Stimulated activated CD8-positive, alpha-beta memory T cell treated with anti-CD3 and anti-CD28 coated beads, Interleukin-7, amount 100 ng/mL, for 24 hours (primary cell): Measurements from ENCODE around the gene ENKD1.
"Not testable (repeated sequence)": the region's sequence is repeated elsewhere in the genome, so short reads cannot be mapped to it uniquely, and the experiment has no call there.

Experiments used
- DNase-seq: peaks from one replicate; pipeline ENCODE4 v3.0.0-alpha.2; 2020; ENCODE audit warnings: low read depth

The ENKD1 gene, protein sequence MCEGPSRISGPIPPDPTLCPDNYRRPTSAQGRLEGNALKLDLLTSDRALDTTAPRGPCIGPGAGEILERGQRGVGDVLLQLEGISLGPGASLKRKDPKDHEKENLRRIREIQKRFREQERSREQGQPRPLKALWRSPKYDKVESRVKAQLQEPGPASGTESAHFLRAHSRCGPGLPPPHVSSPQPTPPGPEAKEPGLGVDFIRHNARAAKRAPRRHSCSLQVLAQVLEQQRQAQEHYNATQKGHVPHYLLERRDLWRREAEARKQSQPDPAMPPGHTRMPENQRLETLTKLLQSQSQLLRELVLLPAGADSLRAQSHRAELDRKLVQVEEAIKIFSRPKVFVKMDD

DNA sequence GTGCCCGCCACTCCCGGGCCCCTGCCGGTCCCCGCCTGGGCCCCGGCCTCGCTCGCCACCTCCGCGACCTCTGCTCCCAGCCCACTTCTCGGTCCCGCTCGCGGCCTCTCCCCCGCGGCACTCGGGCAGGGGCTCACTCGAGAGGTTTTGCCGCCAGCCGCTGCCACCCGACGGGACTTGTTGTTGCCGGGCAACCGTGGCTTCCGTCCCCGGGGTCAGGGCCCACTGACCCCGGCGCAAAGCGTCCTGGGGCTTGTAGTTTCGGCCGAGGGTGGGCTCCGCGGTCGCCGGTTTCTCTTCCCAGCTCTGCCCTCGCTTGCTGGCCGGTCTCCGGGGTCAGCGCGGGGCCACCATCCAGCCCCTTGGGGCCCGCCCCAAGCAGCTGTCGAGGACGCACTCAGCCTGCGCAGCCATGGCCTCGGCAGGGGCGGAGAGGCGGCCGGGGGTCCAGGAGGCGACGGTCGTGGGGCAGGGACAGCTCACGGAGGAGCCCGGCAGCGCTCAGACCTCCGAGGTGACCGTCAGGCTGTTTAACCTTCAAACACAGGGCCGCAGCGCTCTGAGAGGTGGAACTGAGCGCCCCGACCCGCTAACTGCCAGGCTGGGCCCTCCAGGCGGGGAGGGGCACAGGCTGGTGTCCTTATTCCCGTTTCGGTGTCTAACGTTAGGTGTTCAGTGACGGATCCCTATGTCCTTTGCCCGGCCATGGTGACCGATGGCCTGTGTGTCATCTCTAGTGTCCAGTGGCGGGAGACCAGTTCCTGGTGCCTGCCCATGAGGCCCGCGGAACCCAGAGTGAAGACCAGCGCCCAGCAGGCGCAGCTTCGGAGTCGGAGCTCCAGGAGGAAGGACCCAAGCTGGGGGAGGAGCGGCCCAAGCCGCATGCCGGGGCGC lies at the start of gene ENKD1, which contains the start of gene C16orf86:
ENKD1 (minus strand) TSS at position 192 of the 894 bp plus-strand sequence. CDS start 308 bp downstream, outside the sequence.
C16orf86 (plus strand) TSS at position 256 of the 894 bp plus-strand sequence; CDS start at position 413, 157 bp downstream.
- peak; percentile 62 for DNase-seq

DNA sequence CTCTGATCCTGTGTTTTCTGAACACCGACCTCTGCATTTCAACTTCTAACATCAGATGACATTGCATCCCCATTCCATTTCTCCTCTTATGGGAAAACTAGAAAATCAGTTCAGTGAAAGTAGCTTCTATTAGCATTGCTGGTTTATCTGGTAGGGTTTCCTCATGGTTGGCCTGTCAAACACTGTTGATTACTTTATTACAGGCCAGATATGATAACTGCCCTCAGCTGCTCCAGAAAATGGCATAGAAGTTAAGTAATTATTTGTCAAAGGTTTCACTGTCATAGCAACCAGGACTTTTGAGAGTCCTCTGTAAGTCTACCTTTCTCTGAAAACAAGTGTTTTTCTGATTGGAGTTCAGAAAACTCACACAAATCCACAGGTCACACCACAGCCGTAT lies 49.5 kb upstream of the ENKD1 start:
- DNase-seq: no peak

DNA sequence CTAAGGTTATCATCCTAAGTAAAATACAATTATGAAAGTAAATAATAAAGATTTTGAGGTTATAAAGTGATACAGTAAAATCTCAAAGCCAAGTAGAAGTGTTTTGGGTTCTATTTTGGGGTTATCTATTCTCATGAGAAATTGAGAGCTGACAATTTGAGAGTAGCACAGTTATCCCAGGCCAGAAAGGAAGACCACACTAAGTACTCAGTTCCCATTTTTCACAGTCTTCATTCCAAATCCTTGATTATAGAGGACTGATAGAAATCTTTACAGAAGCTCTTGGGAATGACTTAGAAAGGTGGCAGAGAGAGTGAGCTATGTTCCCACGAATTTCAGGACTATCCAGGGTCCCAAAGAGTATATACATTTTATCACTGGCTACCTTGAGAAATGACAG lies 48.0 kb upstream of the ENKD1 start:
- no peak for DNase-seq

DNA sequence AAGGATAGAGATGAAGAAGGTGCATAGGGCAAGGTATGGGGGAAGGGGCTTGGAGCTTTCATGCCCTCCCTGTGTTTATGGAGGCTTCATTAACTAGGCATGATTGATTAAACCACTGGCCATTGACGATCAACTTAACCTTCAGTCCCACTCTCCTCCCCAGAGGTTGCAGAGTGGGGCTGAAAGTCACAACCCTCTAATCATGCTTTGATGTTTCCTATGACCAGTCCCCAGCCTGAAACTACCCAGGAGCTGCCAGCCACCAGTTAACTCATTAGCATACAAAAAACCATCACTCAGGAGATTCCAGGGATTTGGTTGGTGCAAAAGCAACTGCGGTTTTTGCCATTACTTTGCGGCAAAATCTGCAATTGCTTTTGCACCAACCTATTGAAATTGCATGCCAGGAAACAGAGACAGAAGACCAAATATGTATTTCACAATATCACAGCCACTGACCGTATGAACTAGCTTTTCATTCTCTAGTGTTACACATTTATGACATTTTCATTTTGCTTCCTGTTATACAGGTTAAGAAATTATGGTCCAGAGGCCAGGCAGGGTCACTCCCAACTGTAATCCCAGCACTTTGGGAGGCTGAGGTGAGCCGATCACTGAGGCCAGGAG lies 47.2 kb upstream of the ENKD1 start:
- DNase-seq: no peak

DNA sequence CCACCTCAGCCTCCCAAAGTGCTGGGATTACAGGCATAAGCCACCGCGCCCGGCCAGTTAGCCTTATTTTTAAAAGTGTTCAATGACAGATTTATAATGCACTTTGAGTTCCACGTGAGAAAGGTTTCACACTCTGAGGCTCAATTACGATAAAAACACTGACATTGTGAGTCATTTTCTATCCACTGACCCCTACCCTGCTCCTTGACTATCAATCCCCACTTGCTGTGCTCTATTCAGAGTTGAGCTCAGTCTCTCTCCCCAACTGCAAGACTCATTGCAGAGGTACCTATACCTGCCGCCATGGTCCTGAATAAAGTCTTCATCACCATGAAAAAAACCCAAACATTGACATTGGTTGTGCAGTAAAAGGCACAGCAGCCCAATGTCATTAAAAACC lies 44.1 kb upstream of the ENKD1 start:
- no peak for DNase-seq

DNA sequence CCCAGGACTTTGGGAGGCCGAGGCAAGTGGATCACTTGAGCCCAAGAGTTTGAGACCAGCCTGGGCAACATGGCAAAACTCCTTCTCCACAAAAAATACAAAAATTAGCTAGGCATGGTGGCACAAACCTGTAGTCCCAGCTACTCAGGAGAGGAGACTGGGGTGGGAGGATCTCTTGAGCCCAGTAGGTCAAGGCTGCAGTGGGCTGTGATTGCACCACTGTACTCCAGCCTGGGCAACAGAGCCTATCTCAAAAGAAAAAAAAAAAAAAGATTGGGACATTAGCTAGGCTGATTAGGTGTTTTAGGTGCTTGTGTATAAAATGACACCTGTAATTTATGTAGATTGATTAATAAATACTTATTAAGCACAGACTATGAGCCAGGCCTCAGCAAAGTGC lies 42.5 kb upstream of the ENKD1 start:
- no peak for DNase-seq

DNA sequence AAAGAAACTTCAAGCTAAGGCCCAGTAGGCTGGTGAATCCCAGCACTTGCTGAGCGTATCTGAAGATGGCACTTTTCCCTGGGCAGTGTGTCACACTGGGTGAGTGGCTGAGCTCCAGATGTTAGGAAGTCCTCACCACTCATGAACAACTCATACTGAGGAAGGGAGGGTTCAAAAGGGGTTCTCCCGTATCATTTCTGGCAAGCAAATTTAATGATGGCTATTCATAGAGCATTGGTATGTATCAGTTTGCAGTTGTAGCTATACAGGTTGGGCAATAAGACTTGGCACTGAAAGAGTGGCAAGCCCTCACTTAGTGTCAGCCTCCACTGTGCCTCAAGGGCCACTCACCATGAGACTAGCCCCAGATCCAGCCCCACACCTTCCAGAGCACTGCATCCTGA lies 41.8 kb upstream of the ENKD1 start:
- no peak for DNase-seq

DNA sequence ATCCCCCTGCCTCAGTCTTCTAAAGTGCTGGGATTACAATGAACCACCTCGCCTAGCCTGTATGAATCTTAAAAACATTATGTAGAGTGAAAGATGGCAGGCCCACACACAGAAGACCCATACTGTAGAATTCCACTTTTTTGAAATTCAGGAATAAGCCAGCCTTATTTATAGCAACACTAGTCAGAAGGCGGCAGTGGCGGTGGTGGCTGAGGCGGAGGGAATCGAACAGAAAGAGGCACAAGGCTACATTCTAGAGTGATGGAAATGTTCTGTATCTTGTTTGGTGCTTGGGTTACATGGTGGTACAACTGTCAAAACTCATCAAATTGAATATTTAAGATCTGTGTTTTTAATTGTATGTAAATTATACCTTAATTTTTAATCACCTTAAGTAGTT lies 41.2 kb upstream of the ENKD1 start:
- no peak for DNase-seq

DNA sequence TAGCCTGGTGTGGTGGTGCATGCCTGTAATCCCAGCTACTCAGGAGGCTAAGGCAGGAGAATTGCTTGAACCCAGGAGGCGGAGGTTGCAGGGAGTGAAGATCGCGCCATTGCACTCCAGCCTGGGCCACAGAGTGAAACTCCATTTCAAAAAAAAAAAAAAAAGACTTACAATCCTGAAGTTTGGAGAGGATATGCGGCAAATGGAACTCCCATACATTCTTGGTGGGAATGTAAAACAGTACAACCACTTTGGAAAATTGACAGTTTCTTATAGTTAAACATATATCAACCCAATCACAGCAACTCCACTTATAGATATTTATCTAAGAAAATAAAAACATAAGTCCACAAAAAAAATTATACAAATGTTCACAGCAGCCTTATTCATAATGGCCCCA lies 40.7 kb upstream of the ENKD1 start:
- no peak for DNase-seq

DNA sequence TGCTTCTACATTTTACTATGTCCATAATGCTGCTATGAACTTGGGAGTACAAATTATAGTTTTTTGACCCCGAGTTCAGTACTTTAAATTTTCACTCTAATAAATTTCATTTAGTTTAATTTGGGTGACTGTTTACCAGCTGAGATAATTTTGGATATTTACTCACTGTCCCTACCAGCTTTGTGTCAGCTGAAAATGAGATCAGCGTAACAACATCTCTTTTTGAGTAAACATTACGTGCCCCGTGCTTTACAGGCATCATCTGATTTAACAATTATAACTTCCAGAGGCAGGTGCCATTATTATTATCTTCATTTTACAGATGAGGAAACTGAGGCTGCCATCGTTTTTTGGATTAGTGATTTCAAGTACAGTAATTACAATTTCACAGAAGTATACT lies 37.6 kb upstream of the ENKD1 start:
- no peak for DNase-seq

DNA sequence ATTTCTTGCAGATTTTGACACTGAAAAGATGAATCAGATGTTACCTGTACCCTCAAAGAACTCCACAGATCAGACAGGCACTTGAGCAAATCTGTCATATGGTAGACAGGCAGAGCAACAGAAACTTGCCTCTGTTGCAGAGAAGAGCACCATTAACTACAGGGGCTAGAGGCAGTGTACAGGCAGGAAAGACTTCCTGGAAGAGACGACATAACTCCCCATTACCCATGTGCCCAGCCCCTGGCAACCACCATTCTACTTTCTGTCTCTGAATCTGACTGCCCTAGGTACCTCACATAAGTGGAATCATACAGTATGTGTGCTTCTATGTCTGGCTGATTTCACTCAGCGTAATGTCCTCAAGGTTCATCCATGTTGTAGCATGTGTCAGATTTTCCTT lies 37.1 kb upstream of the ENKD1 start:
- DNase-seq: no peak

DNA sequence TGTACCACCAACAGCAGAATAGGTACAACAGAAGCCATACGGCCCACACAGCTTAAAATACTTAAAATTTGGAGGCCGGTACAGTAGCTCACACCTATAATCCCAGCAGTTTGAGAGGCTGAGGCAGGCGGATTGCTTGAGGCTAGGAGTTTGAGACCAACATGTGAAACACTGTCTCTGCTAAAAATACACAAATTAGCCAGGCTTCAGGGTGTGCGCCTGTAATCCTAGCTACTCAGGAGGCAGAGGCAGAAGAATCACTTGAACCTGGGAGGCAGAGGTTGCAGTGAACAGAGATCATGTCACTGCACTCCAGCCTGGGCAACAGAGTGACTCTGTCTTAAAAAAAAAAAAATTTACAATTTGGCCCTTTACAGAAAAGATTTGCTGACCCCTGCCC lies 35.6 kb upstream of the ENKD1 start:
- DNase-seq: no peak

DNA sequence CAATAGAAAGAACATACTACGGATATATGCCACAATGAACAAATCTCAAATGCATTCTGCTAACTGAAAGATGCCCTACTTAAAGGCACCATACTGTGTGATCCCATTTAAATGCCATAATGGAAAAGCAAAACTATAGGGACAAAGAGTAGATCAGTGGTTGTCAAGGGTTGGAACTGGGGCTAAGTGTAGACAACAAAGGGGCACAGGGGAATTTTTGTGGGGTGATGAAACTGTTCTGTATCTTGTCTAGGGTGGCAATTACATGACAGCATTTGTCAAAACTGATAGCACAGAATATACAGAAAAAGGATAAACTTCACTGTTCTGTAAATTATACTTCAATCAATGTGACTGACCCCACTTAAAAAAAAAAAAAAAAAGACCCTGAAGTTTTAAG lies 34.9 kb upstream of the ENKD1 start:
- DNase-seq: no peak

DNA sequence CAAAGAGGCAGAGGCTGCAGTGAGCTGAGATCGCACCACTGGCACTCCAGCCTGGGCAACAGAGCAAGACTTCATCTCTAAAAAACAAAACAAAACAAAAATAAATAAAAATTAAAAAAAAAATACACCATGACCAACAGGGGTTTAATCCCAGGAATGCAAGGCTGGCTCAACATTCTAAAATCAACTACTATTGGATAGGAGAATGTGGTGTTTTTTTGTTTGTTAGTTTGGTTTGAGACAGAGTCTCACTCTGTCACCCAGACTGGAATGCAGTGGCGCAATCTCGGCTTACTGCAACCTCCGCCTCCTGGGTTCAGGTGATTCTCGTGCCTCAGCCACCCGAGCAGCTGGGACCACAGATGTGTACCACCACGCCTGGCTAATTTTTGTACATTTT lies 32.7 kb upstream of the ENKD1 start:
- DNase-seq: no peak

DNA sequence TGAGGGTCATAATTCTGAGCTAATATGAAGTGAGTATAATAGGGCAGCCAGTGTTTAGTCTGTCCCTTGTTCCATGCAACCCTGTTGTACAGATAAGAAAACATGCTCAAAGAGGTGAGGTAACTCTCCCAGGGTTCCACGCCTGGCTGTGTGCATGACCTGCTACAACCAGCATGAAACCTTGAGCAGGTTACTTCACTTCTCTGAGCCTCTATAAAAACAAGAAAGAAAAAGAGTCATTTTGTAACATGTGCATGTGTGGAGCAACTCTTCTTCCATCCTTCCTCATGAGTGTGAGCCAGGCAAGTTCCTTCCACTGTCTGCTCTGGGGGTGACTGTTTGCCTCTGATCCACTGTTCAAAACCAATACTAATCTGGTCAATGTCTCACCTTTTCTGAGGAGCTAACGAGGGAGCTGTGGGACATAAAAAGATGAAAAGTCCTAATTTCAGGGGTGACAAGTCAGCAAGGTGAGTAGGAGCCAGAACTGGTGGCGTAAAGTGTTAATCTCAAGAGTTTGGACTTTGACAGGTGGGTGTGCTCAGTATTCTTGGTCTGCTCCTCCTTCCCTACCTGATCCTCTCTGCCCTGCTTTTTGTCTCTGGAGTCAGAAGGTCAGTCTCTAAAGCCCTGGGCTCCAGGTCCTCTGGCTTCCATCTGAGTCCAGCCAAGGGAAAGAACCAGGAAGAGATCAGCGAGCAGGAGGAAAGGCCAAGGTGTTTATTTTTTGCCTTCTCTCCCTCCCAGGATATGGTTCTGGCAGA lies 31.1 kb upstream of the ENKD1 start:
- no peak for DNase-seq

DNA sequence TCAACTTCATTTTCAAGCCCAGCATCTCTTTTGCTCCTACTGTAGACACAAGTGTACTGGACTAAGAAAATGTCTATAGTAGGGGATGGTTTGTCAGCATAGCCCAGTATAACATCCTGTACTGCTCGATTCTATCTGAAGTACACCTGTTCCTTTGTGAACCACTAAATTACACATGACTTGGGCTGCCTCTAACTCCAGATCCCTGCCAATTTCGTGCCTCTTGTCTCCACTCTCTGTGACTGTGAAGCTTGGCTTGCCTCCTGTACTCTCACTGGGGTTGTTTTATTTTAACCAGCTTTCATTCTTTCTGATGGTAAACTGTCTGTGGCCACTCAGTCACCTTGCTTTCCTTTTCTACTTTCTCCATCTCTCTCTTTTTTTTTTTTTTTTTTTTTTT lies 28.1 kb upstream of the ENKD1 start:
- DNase-seq: no peak

DNA sequence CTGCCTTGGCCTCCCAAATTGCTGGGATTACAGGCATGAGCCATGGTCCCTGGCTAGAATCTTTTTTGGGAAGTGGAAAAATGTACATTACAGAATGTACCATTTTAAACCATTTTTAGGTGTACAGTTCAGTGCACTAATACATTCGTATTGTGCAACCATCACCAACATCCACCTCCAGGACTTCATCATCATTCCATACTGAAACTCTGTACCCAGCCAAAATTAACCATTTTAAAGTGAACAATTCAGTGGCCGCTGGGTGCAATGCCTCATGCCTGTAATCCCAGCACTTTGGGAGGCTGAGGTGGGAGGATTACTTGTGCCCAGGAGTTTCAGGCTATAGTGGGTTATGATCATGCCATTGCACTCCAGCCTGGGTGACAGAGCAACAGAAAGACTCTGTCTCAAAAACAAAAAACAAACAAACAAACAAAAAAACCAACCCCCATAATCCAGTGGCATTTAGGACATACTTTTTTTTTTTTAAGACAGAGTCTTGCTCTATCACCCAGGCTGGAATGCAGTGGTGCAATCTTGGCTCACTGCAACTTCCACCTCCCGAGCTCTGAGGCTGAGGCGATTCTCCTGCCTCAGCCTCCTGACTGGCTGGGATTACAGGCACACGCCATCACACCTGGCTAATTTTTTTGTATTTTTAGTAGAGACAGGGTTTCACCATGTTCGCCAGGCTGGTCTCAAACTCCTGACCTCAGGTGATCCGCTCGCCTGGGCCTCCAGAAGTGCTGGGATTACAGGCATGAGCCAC lies 27.2 kb upstream of the ENKD1 start:
- not testable (repeated sequence) for DNase-seq

DNA sequence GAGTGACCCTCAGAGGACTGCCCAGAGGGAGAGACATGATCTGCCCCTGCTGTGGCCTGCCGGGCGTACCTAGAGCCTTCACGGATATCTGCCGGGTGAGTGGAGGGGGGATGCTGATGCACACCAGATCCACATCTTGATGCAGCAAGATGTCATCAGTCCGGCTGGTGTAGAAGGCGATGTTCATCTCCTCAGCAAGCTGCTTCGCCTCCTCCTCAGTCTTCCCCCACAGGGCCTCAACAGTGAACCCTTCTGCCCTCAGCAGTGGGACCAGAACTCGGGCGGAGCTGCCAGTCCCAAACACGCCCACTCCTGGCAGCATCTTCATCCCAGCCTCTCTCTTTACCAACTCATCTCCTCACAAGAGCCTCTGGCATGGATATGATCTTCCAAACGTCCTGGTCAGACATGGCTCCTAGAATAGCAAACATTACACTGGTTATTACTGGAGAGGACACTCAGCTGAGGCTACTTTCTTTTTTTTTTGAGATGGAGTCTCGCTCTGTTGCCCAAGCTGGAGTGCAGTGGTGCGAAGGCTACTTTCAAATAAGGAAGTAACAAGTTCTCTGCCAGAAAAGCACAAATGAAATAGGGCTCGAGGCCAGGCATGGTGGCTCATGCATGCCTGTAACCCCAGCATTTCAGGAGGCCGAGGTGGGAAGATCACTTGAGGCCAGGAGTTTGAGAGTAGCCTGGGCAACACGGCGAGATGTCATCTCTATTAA lies 19.0 kb upstream of the ENKD1 start:
- DNase-seq: no peak

DNA sequence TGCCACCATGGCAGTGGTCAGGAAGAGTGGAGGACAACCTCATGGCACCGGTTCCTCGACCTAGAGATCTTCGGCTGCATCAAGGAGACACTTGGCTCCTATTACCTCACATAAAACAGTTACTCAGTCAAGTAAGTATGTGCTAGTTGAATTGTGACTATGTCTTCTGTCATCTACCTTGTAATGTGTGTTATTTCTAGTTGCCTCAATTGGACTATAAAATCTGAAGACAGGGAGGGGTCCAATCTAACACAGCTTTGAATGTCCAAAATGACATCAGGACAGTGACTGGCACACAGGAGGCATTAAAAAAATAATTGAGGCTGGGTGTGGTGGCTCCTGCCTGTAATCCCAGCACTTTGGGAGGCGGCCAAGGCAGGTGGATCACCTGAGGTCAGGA lies 17.2 kb upstream of the ENKD1 start:
- no peak for DNase-seq
